ENCODE data around the gene AHRR.

DNA sequence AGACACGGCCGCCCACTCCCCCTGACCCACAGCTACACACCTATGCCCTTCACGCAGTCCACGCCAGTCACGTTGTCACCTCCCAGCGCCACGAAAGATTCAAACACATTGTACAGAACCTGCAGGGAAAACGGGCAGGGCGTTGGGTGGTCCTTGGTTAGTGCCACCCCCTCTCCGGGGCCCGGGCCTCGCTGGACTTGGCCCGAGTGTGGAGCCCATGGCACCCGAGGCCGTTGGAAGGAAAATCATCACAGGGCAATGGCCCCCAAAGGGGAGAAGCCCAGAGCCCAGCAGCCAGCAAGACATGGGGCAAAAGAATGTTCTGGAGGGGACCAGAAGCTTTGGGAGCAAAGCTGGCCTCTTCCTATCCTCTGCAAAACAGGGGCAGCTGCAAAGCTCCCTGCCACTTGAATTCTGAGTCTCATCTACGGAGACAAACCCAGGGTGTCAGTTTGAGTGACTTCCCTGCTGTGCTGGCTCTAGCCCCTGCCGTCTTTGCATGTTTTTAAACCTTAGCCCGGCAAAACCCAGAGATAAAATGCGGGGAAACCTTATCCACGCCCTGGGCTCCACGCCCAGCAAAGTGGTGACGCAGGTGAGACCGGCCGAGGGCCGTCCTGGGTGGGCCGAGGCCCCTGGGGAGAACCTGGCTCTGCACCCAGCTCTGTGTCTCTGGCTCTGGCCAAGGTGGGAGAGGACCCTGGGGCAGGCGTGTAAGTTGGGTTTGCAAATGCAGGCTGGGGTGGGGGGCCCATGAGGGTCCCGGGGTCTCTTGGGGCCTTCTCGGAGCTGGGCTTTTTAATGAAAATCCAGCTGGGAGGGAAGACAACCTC is 163.8 kb downstream of the AHRR start:
- TF ChIP-seq POLR2A (IDR thresholded peaks at IDR 0.05) (no peak), CTCF (IDR thresholded peaks at IDR 0.05) (no peak)
